Tibial artery (tissue), 4 donors: Measurements from ENCODE around the gene KIF16B.
"Not testable (repeated sequence)": the region's sequence is repeated elsewhere in the genome, so short reads cannot be mapped to it uniquely, and the experiment has no call there.

Experiments
- DNase-seq, 2 donors: peaks; one replicate each; pipeline ENCODE4 v3.0.0-alpha.2; 2019
- H3K27ac ChIP-seq, 2 donors: fragments of 200-600 bp; sonication (generic) in 1 of 2; 1 replicate in 1 of 2; 2 replicates in 1 of 2; pipeline ENCODE4 v1.5.1; 2018 to 2019; ENCODE audit warnings: mild to moderate bottlenecking in 1 of 2
- H3K27me3 ChIP-seq, 2 donors: fragments of 200-600 bp; sonication (generic) in 1 of 2; one replicate each; pipeline versions ENCODE4 v1.5.1 to v1.6.0; 2016 to 2019
- H3K36me3 ChIP-seq, 3 donors: fragments of 200-600 bp; sonication (generic) in 2 of 3; one replicate each; pipeline ENCODE4 v1.5.1; 2016 to 2019; ENCODE audit warnings: mild to moderate bottlenecking in 2 of 3
- H3K4me1 ChIP-seq, 4 donors: fragments of 200-600 bp; sonication (generic) in 2 of 4; 1 replicate in 3 of 4; 2 replicates in 1 of 4; pipeline ENCODE4 v1.5.1; 2016 to 2019
- H3K4me3 ChIP-seq, 2 donors: fragments of 200-600 bp; sonication (generic) in 1 of 2; 1 replicate in 1 of 2; 2 replicates in 1 of 2; pipeline ENCODE4 v1.5.1; 2018 to 2019; ENCODE audit warnings: mild to moderate bottlenecking in 2 of 2
- H3K9me3 ChIP-seq, 3 donors: fragments of 200-600 bp; sonication (generic) in 1 of 3; one replicate each; pipeline ENCODE4 v1.5.1; 2016 to 2019
- intact Hi-C: fragments of 100-400 bp; cut with DNase I; formaldehyde crosslinking; loops from one replicate; pipeline ENCODE4 v1.15.0; 2023; ENCODE audit warnings: low total_unique reads
- TF ChIP-seq, protein P1 (sequence below), 2 experiments: fragments of 200-600 bp in 1 of 2; fragments of 450-650 bp in 1 of 2; IDR thresholded peaks; one replicate each; pipeline ENCODE4 v1.5.1; 2017 to 2019; ENCODE audit warnings: antibody characterized with exemption in 2 of 2, mild to moderate bottlenecking in 1 of 2, moderate library complexity in 1 of 2

The KIF16B gene

DNA sequence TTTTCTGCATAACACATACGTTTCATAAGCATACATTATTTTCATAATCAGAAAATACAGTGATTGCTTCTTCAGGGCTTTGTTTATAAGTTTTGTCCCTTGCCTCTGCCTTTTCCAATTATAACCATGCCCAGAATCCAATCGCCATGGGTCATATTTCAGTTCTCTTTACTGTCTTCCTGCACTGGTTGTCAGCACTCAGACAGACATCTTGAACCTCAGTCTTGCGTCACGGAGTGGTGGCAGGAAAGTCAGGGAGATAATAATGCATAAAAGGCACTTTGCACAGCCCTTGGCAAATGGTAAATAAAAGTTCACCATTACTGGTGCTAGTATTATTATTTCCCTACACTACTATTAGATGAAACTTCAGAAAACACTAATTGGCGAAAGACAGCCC, 7.2 kb downstream of the KIF16B start:
- H3K36me3 ChIP-seq = no peaks in the 10 kb centered on the region
- H3K27ac ChIP-seq = no peak overlapping the region
- no peaks in the 10 kb centered on the region for H3K9me3 ChIP-seq
- TF ChIP-seq, protein P1, sequence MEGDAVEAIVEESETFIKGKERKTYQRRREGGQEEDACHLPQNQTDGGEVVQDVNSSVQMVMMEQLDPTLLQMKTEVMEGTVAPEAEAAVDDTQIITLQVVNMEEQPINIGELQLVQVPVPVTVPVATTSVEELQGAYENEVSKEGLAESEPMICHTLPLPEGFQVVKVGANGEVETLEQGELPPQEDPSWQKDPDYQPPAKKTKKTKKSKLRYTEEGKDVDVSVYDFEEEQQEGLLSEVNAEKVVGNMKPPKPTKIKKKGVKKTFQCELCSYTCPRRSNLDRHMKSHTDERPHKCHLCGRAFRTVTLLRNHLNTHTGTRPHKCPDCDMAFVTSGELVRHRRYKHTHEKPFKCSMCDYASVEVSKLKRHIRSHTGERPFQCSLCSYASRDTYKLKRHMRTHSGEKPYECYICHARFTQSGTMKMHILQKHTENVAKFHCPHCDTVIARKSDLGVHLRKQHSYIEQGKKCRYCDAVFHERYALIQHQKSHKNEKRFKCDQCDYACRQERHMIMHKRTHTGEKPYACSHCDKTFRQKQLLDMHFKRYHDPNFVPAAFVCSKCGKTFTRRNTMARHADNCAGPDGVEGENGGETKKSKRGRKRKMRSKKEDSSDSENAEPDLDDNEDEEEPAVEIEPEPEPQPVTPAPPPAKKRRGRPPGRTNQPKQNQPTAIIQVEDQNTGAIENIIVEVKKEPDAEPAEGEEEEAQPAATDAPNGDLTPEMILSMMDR (IDR thresholded peaks at IDR 0.05) = no peak
- no peak for DNase-seq
- peaks cover 0 to 10% (median 3%) of the 10 kb centered on the region in 4 donors for H3K4me1 ChIP-seq
- no peak overlapping the region for H3K4me3 ChIP-seq
- H3K27me3 ChIP-seq = no peaks in the 10 kb centered on the region
- intact Hi-C loops = no loop called here

DNA sequence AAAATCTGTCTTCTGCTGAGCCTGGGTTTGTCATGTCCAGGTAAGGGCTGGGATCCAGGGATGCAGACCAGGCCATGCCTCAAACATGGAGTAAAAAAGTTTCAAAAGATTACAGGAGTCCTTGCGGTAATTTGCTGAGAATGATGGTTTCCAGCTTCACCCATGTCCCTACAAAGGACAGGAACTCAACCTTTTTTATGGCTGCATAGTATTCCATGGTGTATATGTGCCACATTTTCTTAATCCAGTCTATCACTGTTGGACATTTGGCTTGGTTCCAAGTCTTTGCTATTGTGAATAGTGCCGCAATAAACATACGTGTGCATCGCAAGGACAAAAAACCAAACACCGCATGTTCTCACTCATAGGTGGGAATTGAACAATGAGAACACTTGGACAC, 9.2 kb downstream of the KIF16B start:
- H3K27ac ChIP-seq, H3K27me3 ChIP-seq, intact Hi-C loops, H3K9me3 ChIP-seq, H3K4me1 ChIP-seq, H3K4me3 ChIP-seq, H3K36me3 ChIP-seq, DNase-seq: not testable (repeated sequence)

DNA sequence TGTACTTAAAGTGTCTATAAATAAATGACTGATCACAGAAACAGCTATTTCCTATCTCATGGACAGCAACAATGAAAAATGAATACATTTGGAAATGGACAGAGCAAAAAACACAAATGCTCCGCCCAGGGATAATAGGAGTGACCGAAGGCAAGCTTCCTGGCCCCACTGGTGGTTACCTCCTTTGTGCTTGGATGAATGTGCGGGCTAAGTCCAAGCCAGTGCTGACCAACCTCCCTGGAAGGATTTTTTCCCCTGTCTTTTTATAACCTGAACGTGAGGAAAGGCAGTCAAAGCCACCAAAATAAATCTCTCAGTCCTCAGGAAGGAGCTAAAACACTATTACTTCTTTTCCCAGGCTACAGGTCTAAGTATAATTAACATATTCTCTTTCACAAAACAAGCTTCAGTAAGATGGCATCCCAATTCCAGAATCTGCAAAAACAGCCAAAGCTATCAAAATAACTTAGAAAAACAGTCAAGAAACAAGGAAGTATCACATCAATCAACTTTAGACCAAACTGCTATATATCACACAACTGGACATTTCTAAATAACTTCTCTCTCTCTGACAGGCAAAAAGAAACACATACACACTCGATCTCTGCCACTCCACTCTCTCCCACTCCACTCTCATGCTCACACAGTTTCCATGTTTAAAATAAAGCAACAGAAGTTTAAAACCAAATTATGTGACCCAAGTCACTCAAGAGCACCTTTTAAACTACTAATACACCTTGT, 10.0 kb downstream of the KIF16B start:
- no peaks in the 10 kb centered on the region for H3K9me3 ChIP-seq
- intact Hi-C loops = no loop called here

DNA sequence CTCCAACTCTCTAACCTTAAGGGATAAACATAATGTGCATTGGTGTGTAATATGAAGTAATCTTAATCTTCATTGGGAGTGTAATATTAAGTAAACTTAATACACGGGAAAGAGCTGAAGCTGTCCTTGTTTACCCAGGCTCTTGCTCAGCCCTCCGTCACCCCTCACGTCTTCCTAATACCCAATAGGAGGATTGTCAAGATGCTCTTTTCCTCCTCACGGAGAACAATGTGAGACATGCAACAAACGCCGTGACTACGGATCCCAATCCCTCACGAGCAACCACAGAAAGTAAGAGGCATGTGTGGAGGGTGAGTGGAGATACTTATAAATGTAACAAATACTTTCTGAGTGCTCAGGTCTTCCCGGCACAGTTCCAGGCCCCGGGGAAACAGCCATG, 11.0 kb downstream of the KIF16B start:
- Histone ChIP-seq H3K4me1 (peaks cover 0 to 13% (median 0%) of the 10 kb centered on the region in 4 donors), H3K4me3 (no peak overlapping the region), H3K9me3 (no peaks in the 10 kb centered on the region), H3K27me3 (no peaks in the 10 kb centered on the region), H3K27ac (no peak overlapping the region), H3K36me3 (no peaks in the 10 kb centered on the region)
- no peak for DNase-seq
- intact Hi-C loops = no loop called here
- TF ChIP-seq, protein P1 (IDR thresholded peaks at IDR 0.05) = no peak

More for the DNA sequence above, 10.0 kb downstream of the KIF16B start:
- no peaks in the 10 kb centered on the region for H3K27me3 ChIP-seq
- no peak overlapping the region for H3K27ac ChIP-seq
- DNase-seq = no peak
- H3K4me3 ChIP-seq = no peak overlapping the region
- TF ChIP-seq, protein P1 (IDR thresholded peaks at IDR 0.05) = no peak
- peaks cover 0 to 10% (median 0%) of the 10 kb centered on the region in 4 donors for H3K4me1 ChIP-seq
- no peaks in the 10 kb centered on the region for H3K36me3 ChIP-seq

DNA sequence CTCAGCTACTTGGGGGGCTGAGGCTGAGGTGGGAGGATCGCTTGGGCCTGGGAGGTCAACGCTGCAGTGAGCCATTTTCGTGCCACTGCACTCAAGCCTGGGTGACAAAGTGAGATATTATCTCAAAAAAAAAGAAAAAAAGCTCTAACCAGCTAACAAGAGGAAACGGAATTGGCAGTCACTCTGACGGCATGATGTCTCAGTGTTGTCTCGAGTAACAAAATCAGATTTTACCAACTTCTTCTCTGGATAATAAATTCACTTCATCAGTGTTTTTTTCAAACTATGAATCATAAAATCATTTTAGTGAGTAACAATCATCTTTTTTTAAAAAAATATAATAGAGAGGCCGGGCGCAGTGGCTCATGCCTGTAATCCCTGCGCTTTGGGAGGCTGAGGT, 12.6 kb downstream of the KIF16B start:
- no peaks in the 10 kb centered on the region for H3K27me3 ChIP-seq
- H3K27ac ChIP-seq = no peak overlapping the region
- no peaks in the 10 kb centered on the region for H3K36me3 ChIP-seq
- TF ChIP-seq, protein P1 (IDR thresholded peaks at IDR 0.05) = no peak
- DNase-seq = no peak
- no peak overlapping the region for H3K4me3 ChIP-seq
- peaks cover 0 to 27% (median 5%) of the 10 kb centered on the region in 4 donors for H3K4me1 ChIP-seq
- no peaks in the 10 kb centered on the region for H3K9me3 ChIP-seq
- intact Hi-C loops = no loop called here

DNA sequence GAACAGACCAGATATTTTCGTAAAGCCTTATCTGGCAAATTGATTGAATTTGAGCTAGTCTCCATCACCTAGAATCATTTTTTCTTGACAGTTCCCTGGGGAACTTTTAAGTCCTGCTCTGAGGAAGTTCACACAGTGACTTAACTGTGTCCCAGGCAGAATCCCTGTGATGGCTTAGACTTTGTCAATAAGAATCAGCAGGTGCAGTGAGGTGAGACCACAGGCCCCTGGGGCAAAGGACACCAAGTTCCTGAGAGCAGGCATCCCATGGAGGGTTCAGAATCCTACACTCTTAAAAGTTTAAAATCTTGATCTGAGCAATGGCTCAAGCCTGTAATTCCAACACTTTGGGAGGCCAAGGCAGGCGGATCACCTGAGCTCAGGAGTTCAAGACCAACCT, 13.0 kb downstream of the KIF16B start:
- H3K4me1 ChIP-seq = peaks cover 0 to 30% (median 5%) of the 10 kb centered on the region in 4 donors
- DNase-seq = no peak
- intact Hi-C loops = no loop called here

More for the DNA sequence above, 13.0 kb downstream of the KIF16B start:
- no peaks in the 10 kb centered on the region for H3K9me3 ChIP-seq
- no peaks in the 10 kb centered on the region for H3K27me3 ChIP-seq
- no peaks in the 10 kb centered on the region for H3K36me3 ChIP-seq
- H3K27ac ChIP-seq = no peak overlapping the region
- no peak overlapping the region for H3K4me3 ChIP-seq
- TF ChIP-seq, protein P1 (IDR thresholded peaks at IDR 0.05) = no peak
